Glutamatergic neuron (in vitro differentiated cells): ENCODE data around the gene ANKRD13A. TPM values are rescaled to one million over a fixed set of nuclear protein-coding genes. Genes with fewer than 3 reads are reported as not detected.

Experiments used
- DNase-seq: peaks from one replicate; pipeline ENCODE4 v3.0.0; 2022
- H3K27ac Mint-ChIP-seq: one replicate; pipeline ENCODE4 v1.8.0; 2020; ENCODE audit warnings: mild to moderate bottlenecking, mixed read lengths, inconsistent platforms; ENCODE audit not compliant: unreplicated experiment
- H3K27me3 Mint-ChIP-seq: one replicate; pipeline ENCODE4 v1.8.0; 2020; ENCODE audit warnings: mild to moderate bottlenecking, moderate library complexity, mixed read lengths, inconsistent platforms; ENCODE audit not compliant: unreplicated experiment
- H3K36me3 Mint-ChIP-seq: one replicate; pipeline ENCODE4 v1.8.0; 2020; ENCODE audit warnings: mild to moderate bottlenecking, mixed read lengths, inconsistent platforms; ENCODE audit not compliant: unreplicated experiment
- H3K4me1 Mint-ChIP-seq: one replicate; pipeline ENCODE4 v1.8.0; 2020; ENCODE audit warnings: mild to moderate bottlenecking, low read depth, mixed read lengths, inconsistent platforms; ENCODE audit not compliant: unreplicated experiment
- H3K4me3 Mint-ChIP-seq: one replicate; pipeline ENCODE4 v1.8.0; 2020; ENCODE audit warnings: mild to moderate bottlenecking, mixed read lengths, inconsistent platforms; ENCODE audit not compliant: unreplicated experiment
- H3K9me3 Mint-ChIP-seq: one replicate; pipeline ENCODE4 v1.8.0; 2020; ENCODE audit warnings: mild to moderate bottlenecking, moderate library complexity, mixed read lengths, inconsistent platforms; ENCODE audit not compliant: unreplicated experiment
- total RNA-seq: library from RNA; stranded (reverse); fragmentation: NEBNext Ultra II Directional; extraction: Animal tissue kit (Norgen Biotek cat#: 25700); gene quantifications from one replicate; pipeline ENCODE4 v1.2.1, GENCODE V29; 2021; ENCODE audit not compliant: unreplicated experiment
- TF ChIP-seq, protein P1 (sequence below): fragments of 200-600 bp; sonication (generic); IDR thresholded peaks from one replicate; pipeline ENCODE4 v1.5.0; 2021; ENCODE audit not compliant: partially characterized antibody, unreplicated experiment

ANKRD13A gene
- total RNA-seq, 1 donor from 2014 or later: 139 TPM

DNA sequence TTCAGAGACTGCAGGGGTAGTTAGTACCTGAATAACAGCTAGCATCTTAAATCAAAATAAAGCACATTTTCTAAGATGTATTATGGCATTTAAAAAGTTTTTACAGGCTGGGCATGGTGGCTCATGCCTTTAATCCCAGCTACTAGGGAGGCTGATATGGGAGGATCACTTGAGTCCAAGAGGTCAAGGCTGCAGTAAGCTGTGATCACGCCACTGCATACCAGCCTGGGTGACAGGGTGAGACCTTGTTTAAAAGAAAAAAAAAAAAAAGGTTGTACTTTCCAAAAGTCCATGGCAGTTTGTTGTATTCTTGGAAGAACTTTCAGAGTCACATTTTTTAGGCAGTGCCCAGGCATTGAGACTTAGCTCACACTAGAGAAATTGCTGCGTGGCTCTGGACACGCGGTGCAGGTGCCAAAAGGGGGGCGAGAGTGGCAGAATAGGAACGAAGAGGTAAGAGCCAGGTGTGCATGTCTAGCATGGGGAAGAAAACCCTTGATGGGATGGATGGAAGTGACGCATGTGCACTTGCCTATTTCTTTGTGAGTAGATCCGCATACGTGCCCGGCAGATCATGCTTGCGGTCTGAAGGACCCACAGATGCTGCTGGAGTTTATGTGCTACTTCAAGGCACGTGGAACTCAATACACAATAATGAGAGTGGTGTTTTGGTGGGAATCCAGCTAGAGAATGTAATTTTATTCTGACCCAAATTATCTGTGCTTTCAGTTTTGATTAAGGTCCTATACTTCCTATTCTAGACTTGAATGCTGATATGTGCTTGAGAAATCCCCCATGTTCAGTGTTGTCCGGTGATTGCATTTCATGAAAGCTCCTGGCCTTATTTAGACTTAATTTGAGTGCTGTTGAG, 11.9 kb downstream of the ANKRD13A start:
- H3K27ac Mint-ChIP-seq: no peak overlapping the region
- no peaks in the 10 kb centered on the region for H3K27me3 Mint-ChIP-seq
- no peak for DNase-seq
- TF ChIP-seq, protein P1, sequence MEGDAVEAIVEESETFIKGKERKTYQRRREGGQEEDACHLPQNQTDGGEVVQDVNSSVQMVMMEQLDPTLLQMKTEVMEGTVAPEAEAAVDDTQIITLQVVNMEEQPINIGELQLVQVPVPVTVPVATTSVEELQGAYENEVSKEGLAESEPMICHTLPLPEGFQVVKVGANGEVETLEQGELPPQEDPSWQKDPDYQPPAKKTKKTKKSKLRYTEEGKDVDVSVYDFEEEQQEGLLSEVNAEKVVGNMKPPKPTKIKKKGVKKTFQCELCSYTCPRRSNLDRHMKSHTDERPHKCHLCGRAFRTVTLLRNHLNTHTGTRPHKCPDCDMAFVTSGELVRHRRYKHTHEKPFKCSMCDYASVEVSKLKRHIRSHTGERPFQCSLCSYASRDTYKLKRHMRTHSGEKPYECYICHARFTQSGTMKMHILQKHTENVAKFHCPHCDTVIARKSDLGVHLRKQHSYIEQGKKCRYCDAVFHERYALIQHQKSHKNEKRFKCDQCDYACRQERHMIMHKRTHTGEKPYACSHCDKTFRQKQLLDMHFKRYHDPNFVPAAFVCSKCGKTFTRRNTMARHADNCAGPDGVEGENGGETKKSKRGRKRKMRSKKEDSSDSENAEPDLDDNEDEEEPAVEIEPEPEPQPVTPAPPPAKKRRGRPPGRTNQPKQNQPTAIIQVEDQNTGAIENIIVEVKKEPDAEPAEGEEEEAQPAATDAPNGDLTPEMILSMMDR: no peak
- H3K9me3 Mint-ChIP-seq: no peaks in the 10 kb centered on the region
- no peaks in the 10 kb centered on the region for H3K36me3 Mint-ChIP-seq
- H3K4me3 Mint-ChIP-seq: no peak overlapping the region
- H3K4me1 Mint-ChIP-seq: peaks cover 4% of the 10 kb centered on the region

DNA sequence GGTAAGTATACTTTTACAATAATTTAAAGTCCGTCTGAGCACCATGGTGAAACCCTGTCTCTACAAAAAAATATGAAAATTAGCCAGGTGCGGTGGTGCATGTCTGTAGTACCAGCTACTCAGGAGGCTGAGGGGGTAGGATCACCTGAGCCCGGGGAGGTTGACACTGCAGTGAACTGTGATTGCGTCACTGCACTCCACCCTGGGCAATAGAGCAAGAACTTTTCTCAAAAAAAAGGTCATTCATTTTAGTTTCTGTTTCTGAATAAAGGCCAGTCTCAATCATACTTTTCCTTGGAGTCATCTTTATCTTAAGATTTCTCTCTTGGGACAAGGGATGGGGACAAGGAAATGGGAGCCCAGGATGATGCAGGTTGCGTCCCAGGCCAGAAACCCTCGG, 12.9 kb downstream of the ANKRD13A start:
- Mint-ChIP-seq H3K4me1 (peaks cover 5% of the 10 kb centered on the region), H3K4me3 (no peak overlapping the region), H3K9me3 (no peaks in the 10 kb centered on the region), H3K27ac (no peak overlapping the region), H3K36me3 (no peaks in the 10 kb centered on the region), H3K27me3 (no peaks in the 10 kb centered on the region)
- DNase-seq: no peak
- TF ChIP-seq, protein P1: no peak

DNA sequence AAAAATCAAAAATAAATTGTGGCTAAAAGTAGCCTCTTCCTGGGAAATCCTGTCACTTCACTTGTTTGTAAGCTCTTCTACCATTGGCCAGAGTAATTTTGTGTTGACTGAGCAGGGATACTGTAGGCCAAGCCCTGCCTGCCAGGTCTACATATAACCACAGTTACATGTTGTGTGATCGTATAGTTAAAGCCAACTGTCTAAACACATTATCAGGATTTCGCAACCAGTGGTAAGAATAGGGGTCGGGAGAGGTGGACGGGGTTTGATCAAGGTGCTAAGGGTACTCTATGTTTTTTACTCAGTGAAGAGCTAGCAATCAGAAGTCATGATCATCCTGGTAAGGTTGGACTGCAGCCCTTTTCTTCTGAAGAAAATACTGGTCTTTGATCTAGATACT, 13.4 kb downstream of the ANKRD13A start:
- Mint-ChIP-seq H3K27ac (no peak overlapping the region), H3K9me3 (no peaks in the 10 kb centered on the region), H3K27me3 (no peaks in the 10 kb centered on the region), H3K4me1 (peaks cover 8% of the 10 kb centered on the region), H3K4me3 (no peak overlapping the region), H3K36me3 (no peaks in the 10 kb centered on the region)
- DNase-seq: no peak
- TF ChIP-seq, protein P1: no peak

DNA sequence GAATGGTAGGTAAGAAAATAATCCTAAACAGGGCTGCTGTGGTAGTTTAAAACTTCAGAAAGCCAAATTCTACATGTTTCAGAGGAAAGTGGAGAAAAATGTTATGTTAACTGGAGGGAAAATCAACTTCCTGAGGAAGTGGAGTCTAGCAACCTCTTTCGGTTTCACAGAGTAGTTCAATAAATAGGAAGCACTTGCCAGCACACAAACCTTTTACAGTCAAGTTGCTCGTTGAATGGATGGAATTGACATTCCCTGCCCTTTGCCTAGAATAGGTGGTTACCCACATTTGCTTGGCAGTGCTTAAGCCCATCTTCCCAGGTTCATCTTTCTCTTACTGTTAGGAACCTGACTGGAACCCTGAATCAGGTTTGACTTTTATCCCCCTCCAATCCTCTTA, 15.9 kb downstream of the ANKRD13A start:
- Mint-ChIP-seq H3K9me3 (no peaks in the 10 kb centered on the region), H3K36me3 (no peaks in the 10 kb centered on the region), H3K4me1 (peaks cover 17% of the 10 kb centered on the region), H3K27ac (no peak overlapping the region), H3K4me3 (no peak overlapping the region), H3K27me3 (peaks cover 1% of the 10 kb centered on the region)
- DNase-seq: no peak
- TF ChIP-seq, protein P1: no peak

DNA sequence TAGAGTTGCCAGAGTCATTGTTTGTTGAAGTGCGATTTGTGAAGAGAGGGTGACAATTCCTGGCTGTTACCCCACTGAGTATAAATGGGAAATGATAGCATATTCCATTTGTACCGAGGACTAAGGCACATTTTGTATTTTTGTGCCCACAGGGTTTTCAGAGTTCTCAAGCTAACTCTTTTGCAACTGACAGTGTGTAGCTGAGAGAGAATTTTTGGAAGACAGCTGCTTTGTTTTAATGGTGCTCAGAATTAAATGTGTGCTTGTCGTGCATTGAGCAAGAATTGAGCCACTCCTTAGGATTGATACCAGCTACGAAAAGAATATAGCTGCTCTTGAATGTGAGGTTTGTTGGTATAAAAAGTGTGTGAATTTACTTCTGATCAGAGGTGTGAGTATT, 21.7 kb downstream of the ANKRD13A start:
- peak overlapping the region; percentile 69 for H3K27ac Mint-ChIP-seq
- no peak for DNase-seq
- peaks cover 55% of the 10 kb centered on the region for H3K4me1 Mint-ChIP-seq
- H3K9me3 Mint-ChIP-seq: peaks cover 13% of the 10 kb centered on the region
- peaks cover 15% of the 10 kb centered on the region for H3K27me3 Mint-ChIP-seq
- peaks cover 4% of the 10 kb centered on the region for H3K36me3 Mint-ChIP-seq
- TF ChIP-seq, protein P1: no peak
- H3K4me3 Mint-ChIP-seq: no peak overlapping the region
